Measurements from ENCODE around the gene HPF1.

DNA sequence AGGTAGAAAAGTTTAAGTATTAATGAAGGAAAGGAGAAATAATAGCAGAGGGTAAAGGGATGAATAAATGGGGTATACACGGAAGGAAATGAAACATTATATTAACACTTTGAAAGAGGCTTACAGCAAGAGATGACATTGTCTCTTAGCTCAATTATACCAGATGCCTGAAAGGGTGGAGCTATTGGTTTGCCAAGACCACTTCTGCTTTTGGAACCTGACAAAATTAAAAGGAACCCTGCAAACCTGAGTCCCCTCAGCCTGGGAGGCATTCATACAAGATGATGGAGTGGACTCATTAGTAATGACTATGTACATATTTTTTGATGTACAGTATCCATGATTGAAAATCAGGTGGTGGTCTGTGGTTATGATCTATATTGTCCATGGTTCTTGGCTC lies 45.1 kb upstream of the HPF1 start:
- TF ChIP-seq, protein P1, sequence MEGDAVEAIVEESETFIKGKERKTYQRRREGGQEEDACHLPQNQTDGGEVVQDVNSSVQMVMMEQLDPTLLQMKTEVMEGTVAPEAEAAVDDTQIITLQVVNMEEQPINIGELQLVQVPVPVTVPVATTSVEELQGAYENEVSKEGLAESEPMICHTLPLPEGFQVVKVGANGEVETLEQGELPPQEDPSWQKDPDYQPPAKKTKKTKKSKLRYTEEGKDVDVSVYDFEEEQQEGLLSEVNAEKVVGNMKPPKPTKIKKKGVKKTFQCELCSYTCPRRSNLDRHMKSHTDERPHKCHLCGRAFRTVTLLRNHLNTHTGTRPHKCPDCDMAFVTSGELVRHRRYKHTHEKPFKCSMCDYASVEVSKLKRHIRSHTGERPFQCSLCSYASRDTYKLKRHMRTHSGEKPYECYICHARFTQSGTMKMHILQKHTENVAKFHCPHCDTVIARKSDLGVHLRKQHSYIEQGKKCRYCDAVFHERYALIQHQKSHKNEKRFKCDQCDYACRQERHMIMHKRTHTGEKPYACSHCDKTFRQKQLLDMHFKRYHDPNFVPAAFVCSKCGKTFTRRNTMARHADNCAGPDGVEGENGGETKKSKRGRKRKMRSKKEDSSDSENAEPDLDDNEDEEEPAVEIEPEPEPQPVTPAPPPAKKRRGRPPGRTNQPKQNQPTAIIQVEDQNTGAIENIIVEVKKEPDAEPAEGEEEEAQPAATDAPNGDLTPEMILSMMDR (IDR thresholded peaks at IDR 0.05 in 8 of 11, conservative IDR thresholded peaks at IDR 0.05 in 3 of 11) = no peak
- no peak for TF ChIP-seq POLR2A (IDR thresholded peaks at IDR 0.05)
